Endothelial cell of umbilical vein (primary cell): ENCODE data around the gene LGALS8. TPM values are rescaled to one million over a fixed set of nuclear protein-coding genes. Genes with fewer than 3 reads are reported as not detected.

Experiments used
- BruUV-seq: library from RNA; stranded (reverse); fragments of 400-500 nt; replicated peaks from 2 replicates; lab custom pipeline; 2021; lab: Mats Ljungman, UMichigan
- CTCF ChIA-PET: fragments of 300-600, 350-600 bp; sonication (Branson Sonifier 250); formaldehyde crosslinking; loops from one replicate; lab custom pipeline; 2021; ENCODE audit warnings: antibody characterized with exemption, inconsistent platforms; lab: Charles Lee
- POLR2A ChIA-PET: fragments of 300-600, 350-600 bp; sonication (Branson Sonifier 250); formaldehyde crosslinking; loops from one replicate; lab custom pipeline; 2021; ENCODE audit warnings: antibody characterized with exemption, inconsistent platforms; lab: Charles Lee
- DNase-seq: peaks from one replicate; pipeline ENCODE4 v3.0.0-alpha.2; 2011; ENCODE audit warnings: low read depth, low spot score
- FAIRE-seq: peaks from 2 replicates; lab custom pipeline; 2011; peaks lifted over from hg19 to GRCh38; lab: Jason Lieb, UNC
- H2AFZ ChIP-seq: 2 replicates; pipeline ENCODE4 v1.6.0; 2012; ENCODE audit warnings: low read depth, low read length, control low read depth, inconsistent platforms
- H3K27ac ChIP-seq: 2 replicates; pipeline ENCODE4 v1.5.1; 2011; ENCODE audit warnings: low read depth, mild to moderate bottlenecking, control low read depth, low read length, moderate library complexity; ENCODE audit not compliant: insufficient read depth
- H3K27me3 ChIP-seq, 2 experiments: 2 replicates each; pipeline versions ENCODE4 v1.6.0 to v1.6.1; 2011; ENCODE audit warnings: low read length in 2 of 2, mixed read lengths in 1 of 2; ENCODE audit not compliant: control insufficient read depth in 2 of 2, insufficient read depth in 2 of 2
- H3K36me3 ChIP-seq, 2 experiments: 2 replicates in 1 of 2; 3 replicates in 1 of 2; pipeline ENCODE4 v1.5.1; 2011; ENCODE audit warnings: low read length in 2 of 2, mild to moderate bottlenecking in 1 of 2, moderate library complexity in 1 of 2; ENCODE audit not compliant: control insufficient read depth in 2 of 2, insufficient read depth in 2 of 2; ENCODE audit errors: extremely low read depth in 1 of 2
- H3K4me1 ChIP-seq: 3 replicates; pipeline ENCODE4 v1.5.1; 2011; ENCODE audit warnings: mild to moderate bottlenecking, low read length; ENCODE audit not compliant: control insufficient read depth, insufficient read depth; ENCODE audit errors: extremely low read depth
- H3K4me2 ChIP-seq: 2 replicates; pipeline ENCODE4 v1.6.1; 2011; ENCODE audit warnings: low read length, control low read depth, mixed read lengths; ENCODE audit not compliant: insufficient read depth
- H3K4me3 ChIP-seq, 3 experiments: fragments of 200-600 bp in 1 of 3; sonication (generic), shearing (Covaris generic) in 1 of 3; replicated peaks in 1 of 3; 2 replicates each; pipeline ENCODE4 v1.5.1; 2011 to 2016; ENCODE audit warnings: control low read depth in 3 of 3, low read length in 3 of 3, mild to moderate bottlenecking in 2 of 3, inconsistent platforms in 1 of 3, low read depth in 1 of 3, moderate library complexity in 1 of 3; ENCODE audit not compliant: insufficient read depth in 1 of 3
- H3K79me2 ChIP-seq: 2 replicates; pipeline ENCODE4 v1.6.0; 2012; ENCODE audit warnings: low read length, inconsistent platforms; ENCODE audit not compliant: control insufficient read depth, insufficient read depth
- H3K9ac ChIP-seq: replicated peaks from 2 replicates; pipeline ENCODE3; 2011; ENCODE audit warnings: low read length, control low read depth; ENCODE audit not compliant: insufficient read depth; ENCODE audit errors: extremely low read depth
- H3K9me1 ChIP-seq: replicated peaks from 3 replicates; pipeline ENCODE4 v1.6.0; 2011; ENCODE audit warnings: mild to moderate bottlenecking, low read length; ENCODE audit not compliant: control insufficient read depth, insufficient read depth; ENCODE audit errors: extremely low read depth
- H3K9me3 ChIP-seq: replicated peaks from 2 replicates; pipeline ENCODE4 v1.5.1; 2012; ENCODE audit warnings: low read length, inconsistent platforms; ENCODE audit not compliant: control insufficient read depth, insufficient read depth
- H4K20me1 ChIP-seq: replicated peaks from 2 replicates; pipeline ENCODE3; 2011; ENCODE audit warnings: mild to moderate bottlenecking, low read length; ENCODE audit not compliant: control insufficient read depth, insufficient read depth; ENCODE audit errors: extremely low read depth
- CTCF ChIP-seq, 2 donors: IDR thresholded peaks; 1 replicate in 1 of 2; 2 replicates in 1 of 2; pipeline ENCODE4 v1.5.1; 2011; ENCODE audit warnings: low read length in 2 of 2, mild to moderate bottlenecking in 2 of 2, moderate library complexity in 2 of 2, control low read depth in 1 of 2, inconsistent platforms in 1 of 2, low read depth in 1 of 2; ENCODE audit not compliant: insufficient read depth in 1 of 2; ENCODE audit errors: extremely low read depth in 1 of 2
- EZH2 ChIP-seq: IDR thresholded peaks from 2 replicates; pipeline ENCODE4 v1.6.1; 2012; ENCODE audit warnings: borderline replicate concordance, low read depth, mild to moderate bottlenecking, moderate library complexity, low read length, inconsistent platforms; ENCODE audit not compliant: severe bottlenecking
- FOS ChIP-seq: IDR thresholded peaks from 2 replicates; pipeline ENCODE4 v1.6.1; 2011; ENCODE audit warnings: mild to moderate bottlenecking, low read length, moderate library complexity, borderline replicate concordance; ENCODE audit not compliant: insufficient read depth
- GATA2 ChIP-seq: IDR thresholded peaks from 2 replicates; pipeline ENCODE4 v1.7.0; 2011; ENCODE audit warnings: low read depth, mild to moderate bottlenecking, moderate library complexity, mixed read lengths, low read length; ENCODE audit not compliant: insufficient read length, insufficient read depth
- JUN ChIP-seq: IDR thresholded peaks from 2 replicates; pipeline ENCODE4 v1.6.1; 2011; ENCODE audit warnings: borderline replicate concordance, low read depth; ENCODE audit not compliant: insufficient read length, insufficient read depth
- MAX ChIP-seq: IDR thresholded peaks from 2 replicates; pipeline ENCODE4 v1.6.1; 2011; ENCODE audit not compliant: insufficient read depth, insufficient read length
- MYC ChIP-seq: IDR thresholded peaks from one replicate; pipeline ENCODE4 v1.6.1; 2011; ENCODE audit warnings: mild to moderate bottlenecking, low read depth, low read length
- POLR2A ChIP-seq: IDR thresholded peaks from 2 replicates; pipeline ENCODE4 v1.6.1; 2012; ENCODE audit warnings: low read depth, mild to moderate bottlenecking, control low read depth, low read length
- POLR2AphosphoS5 ChIP-seq: IDR thresholded peaks from 2 replicates; pipeline ENCODE4 v1.6.1; 2012; ENCODE audit warnings: low read depth, mild to moderate bottlenecking, control low read depth, low read length, moderate library complexity; ENCODE audit not compliant: insufficient read depth
- dilution Hi-C: fragments of 300-500 bp; cut with MboI; formaldehyde crosslinking; loops from one replicate; pipeline ENCODE4 v1.15.0; 2019; ENCODE audit warnings: low sequenced_read_pairs; ENCODE audit not compliant: extremely low pct_ligation_motif_present
- intact Hi-C: fragments of 100-400 bp; cut with micrococcal nuclease; formaldehyde crosslinking; loops from one replicate; pipeline ENCODE4 v1.10.0; 2022
- polyA plus RNA-seq, 4 experiments: library from polyadenylated mRNA; depleted of rRNA in 3 of 4; stranded (reverse) in 3 of 4; unstranded in 1 of 4; fragments of >200 nt; gene quantifications; 2 replicates each; pipeline versions ENCODE4 v1.2.1 to v1.2.3, GENCODE V29; 2011 to 2012; ENCODE audit warnings: missing spikeins in 1 of 4
- total RNA-seq: library from RNA; stranded (reverse); gene quantifications from 2 replicates; pipeline ENCODE4 v1.2.3, GENCODE V29; 2021

Gene LGALS8
- total and polyA plus RNA-seq, 2 donors (not counting 3 experiments of a cell fraction or from before 2014, with no cell fraction given) = 45.6 to 49.9 TPM

- BruUV-seq = no TSS peak
- Histone ChIP-seq H3K9ac (no peak overlapping the region), H3K36me3 (peaks cover 45 to 49% of the 10 kb centered on the region in 2 experiments), H3K4me1 (no peaks in the 10 kb centered on the region), H2AFZ (no peak overlapping the region), H3K27me3 (no peaks in the 10 kb centered on the region), H4K20me1 (no peaks in the 10 kb centered on the region), H3K79me2 (no peaks in the 10 kb centered on the region), H3K27ac (no peak overlapping the region), H3K4me2 (no peak overlapping the region), H3K9me3 (no peaks in the 10 kb centered on the region), H3K4me3 (no peak overlapping the region), H3K9me1 (no peaks in the 10 kb centered on the region)
- CTCF ChIA-PET = interaction anchor here (1.1 kb wide), 1 partner anchor 37 kb away, joined by 3 read pairs; no protein-coding TSS in a partner anchor
- dilution Hi-C loops = no loop called here
- intact Hi-C loops = no loop called here
- POLR2A ChIA-PET = no interaction called here
- DNase-seq = no peak
- FAIRE-seq = no peak
- no peak for TF ChIP-seq MYC
Measured at GRCh38 chr1:236550961-236551851, 27.4 kb downstream of the LGALS8 start.

GRCh38 chr1:236552096-236552495 is 28.3 kb downstream of the LGALS8 start:
- peaks cover 40 to 48% of the 10 kb centered on the region in 2 experiments for H3K36me3 ChIP-seq
- ChIA-PET POLR2A (no interaction called here), CTCF (interaction anchor here (1.1 kb wide), 1 partner anchor 36 kb away, joined by 3 read pairs; no protein-coding TSS in a partner anchor)

More at GRCh38 chr1:236552096-236552495, 28.3 kb downstream of the LGALS8 start:
- TF ChIP-seq MYC (no peak), MAX (no peak), GATA2 (no peak), FOS (no peak), JUN (no peak), EZH2 (no peak), POLR2A (no peak), POLR2AphosphoS5 (no peak), CTCF (IDR thresholded peaks at IDR 0.05; ENCODE audit: extremely low read depth in 1 of 2, insufficient read depth in 1 of 2, low read depth in 1 of 2, low read length in 2 of 2) (no peak)
- no TSS peak for BruUV-seq
- H3K4me1 ChIP-seq = no peaks in the 10 kb centered on the region
- H2AFZ ChIP-seq = no peak overlapping the region
- no peak overlapping the region for H3K27ac ChIP-seq
- intact Hi-C loops (no loop called here), dilution Hi-C loops (no loop called here)
- H3K9me1 ChIP-seq = no peaks in the 10 kb centered on the region
- no peaks in the 10 kb centered on the region for H3K27me3 ChIP-seq
- H3K9ac ChIP-seq = no peak overlapping the region
- no peaks in the 10 kb centered on the region for H3K9me3 ChIP-seq
- H3K79me2 ChIP-seq = no peaks in the 10 kb centered on the region
- H4K20me1 ChIP-seq = no peaks in the 10 kb centered on the region
- no peak overlapping the region for H3K4me3 ChIP-seq
- no peak for FAIRE-seq
- no peak overlapping the region for H3K4me2 ChIP-seq
- no peak for DNase-seq
